ENCODE results near the gene RNF214.

DNA sequence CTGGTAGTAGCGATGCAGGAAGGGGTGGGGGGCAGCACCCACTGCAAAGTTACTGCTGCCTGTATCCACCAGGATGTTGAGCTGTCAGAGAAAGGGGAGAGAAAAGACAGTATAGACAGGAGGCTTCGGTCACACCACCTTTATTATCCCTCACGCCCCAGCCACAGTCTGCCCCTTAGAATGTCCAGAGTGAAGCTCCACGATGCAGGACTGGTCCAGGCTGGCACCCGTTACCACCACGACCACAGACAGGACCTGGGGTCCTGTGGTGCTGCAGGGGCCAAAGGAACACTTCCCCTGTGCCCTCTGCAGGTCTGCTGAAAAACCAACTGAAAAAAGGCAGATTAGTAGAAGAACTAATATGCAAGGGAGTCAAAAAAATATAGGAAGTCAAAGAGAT, 64.4 kb downstream of the RNF214 start:
- TF ChIP-seq, protein P1, sequence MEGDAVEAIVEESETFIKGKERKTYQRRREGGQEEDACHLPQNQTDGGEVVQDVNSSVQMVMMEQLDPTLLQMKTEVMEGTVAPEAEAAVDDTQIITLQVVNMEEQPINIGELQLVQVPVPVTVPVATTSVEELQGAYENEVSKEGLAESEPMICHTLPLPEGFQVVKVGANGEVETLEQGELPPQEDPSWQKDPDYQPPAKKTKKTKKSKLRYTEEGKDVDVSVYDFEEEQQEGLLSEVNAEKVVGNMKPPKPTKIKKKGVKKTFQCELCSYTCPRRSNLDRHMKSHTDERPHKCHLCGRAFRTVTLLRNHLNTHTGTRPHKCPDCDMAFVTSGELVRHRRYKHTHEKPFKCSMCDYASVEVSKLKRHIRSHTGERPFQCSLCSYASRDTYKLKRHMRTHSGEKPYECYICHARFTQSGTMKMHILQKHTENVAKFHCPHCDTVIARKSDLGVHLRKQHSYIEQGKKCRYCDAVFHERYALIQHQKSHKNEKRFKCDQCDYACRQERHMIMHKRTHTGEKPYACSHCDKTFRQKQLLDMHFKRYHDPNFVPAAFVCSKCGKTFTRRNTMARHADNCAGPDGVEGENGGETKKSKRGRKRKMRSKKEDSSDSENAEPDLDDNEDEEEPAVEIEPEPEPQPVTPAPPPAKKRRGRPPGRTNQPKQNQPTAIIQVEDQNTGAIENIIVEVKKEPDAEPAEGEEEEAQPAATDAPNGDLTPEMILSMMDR (conservative IDR thresholded peaks at IDR 0.05; ENCODE audit: low read depth, low read length) = no peak
- TF ChIP-seq POLR2A (IDR thresholded peaks at IDR 0.05; ENCODE audit: low read depth, low read length) = no peak
- TF ChIP-seq CEBPB (IDR thresholded peaks at IDR 0.05; ENCODE audit: low read depth, low read length) = no peak
- TF ChIP-seq, protein P2, sequence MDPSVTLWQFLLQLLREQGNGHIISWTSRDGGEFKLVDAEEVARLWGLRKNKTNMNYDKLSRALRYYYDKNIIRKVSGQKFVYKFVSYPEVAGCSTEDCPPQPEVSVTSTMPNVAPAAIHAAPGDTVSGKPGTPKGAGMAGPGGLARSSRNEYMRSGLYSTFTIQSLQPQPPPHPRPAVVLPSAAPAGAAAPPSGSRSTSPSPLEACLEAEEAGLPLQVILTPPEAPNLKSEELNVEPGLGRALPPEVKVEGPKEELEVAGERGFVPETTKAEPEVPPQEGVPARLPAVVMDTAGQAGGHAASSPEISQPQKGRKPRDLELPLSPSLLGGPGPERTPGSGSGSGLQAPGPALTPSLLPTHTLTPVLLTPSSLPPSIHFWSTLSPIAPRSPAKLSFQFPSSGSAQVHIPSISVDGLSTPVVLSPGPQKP (IDR thresholded peaks at IDR 0.05; ENCODE audit: borderline replicate concordance, low read depth, low read length) = no peak
- TF ChIP-seq RFX5 (IDR thresholded peaks at IDR 0.05; ENCODE audit: low read depth, low read length) = no peak
- TF ChIP-seq CHD1 (IDR thresholded peaks at IDR 0.05; ENCODE audit: low read depth, low read length) = no peak
- TF ChIP-seq, protein P3, sequence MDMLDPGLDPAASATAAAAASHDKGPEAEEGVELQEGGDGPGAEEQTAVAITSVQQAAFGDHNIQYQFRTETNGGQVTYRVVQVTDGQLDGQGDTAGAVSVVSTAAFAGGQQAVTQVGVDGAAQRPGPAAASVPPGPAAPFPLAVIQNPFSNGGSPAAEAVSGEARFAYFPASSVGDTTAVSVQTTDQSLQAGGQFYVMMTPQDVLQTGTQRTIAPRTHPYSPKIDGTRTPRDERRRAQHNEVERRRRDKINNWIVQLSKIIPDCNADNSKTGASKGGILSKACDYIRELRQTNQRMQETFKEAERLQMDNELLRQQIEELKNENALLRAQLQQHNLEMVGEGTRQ (IDR thresholded peaks at IDR 0.05; ENCODE audit: low read depth, low read length) = no peak
- TF ChIP-seq RAD21 (IDR thresholded peaks at IDR 0.05; ENCODE audit: low read length) = no peak
- TF ChIP-seq MAFK (IDR thresholded peaks at IDR 0.05; ENCODE audit: low read depth, low read length) = no peak
- TF ChIP-seq MXI1 (IDR thresholded peaks at IDR 0.05; ENCODE audit: borderline replicate concordance, low read depth, low read length) = no peak
- no peak for TF ChIP-seq FOS (IDR thresholded peaks at IDR 0.05; ENCODE audit: low read depth, low read length)
- TF ChIP-seq RCOR1 (IDR thresholded peaks at IDR 0.05; ENCODE audit: insufficient replicate concordance, low read length) = no peak
